Measurements from ENCODE around the gene DISC1. TPM values are rescaled to one million over a fixed set of nuclear protein-coding genes. Genes with fewer than 3 reads are reported as not detected.

Gene DISC1
- total and polyA plus RNA-seq, 2 of the 13 experiments (the other 11 are each of a cell fraction or from before 2014, with no cell fraction given): 4.2 to 4.6 TPM

GRCh38 chr1:231786126-231786525 is 159.5 kb downstream of the DISC1 start:
- BruUV-seq (replicated peaks): no TSS peak
- H3K4me1 ChIP-seq (ENCODE audit: insufficient read depth, low read length): peaks cover 8% of the 10 kb centered on the region; the same call in 1 of the 2 replicates
- no peak for DNase-seq (ENCODE audit: low spot score)
- CTCF ChIA-PET (ENCODE audit: low intra/inter-chr PET ratio, low total read pairs): no interaction called here
- H3K9me3 ChIP-seq (ENCODE audit: low read length): no peaks in the 10 kb centered on the region
- H3K4me2 ChIP-seq (ENCODE audit: low read depth, low read length): no peak overlapping the region
- no peaks in the 10 kb centered on the region for H3K36me3 ChIP-seq (replicated peaks in 1 of 2; ENCODE audit: control insufficient read depth in 1 of 2, insufficient read depth in 2 of 2, low read length in 2 of 2)
- TF ChIP-seq NFKB2 (CRISPR knock-in tag; IDR thresholded peaks at IDR 0.05; ENCODE audit: borderline replicate concordance) (no peak), ZNF749 (CRISPR knock-in tag; IDR thresholded peaks at IDR 0.05; ENCODE audit: borderline replicate concordance) (no peak), ZNF800 (CRISPR knock-in tag; IDR thresholded peaks at IDR 0.05) (no peak), MXD4 (CRISPR knock-in tag; IDR thresholded peaks at IDR 0.05) (no peak), ZNF543 (CRISPR knock-in tag; IDR thresholded peaks at IDR 0.05) (no peak), LCORL (IDR thresholded peaks at IDR 0.05) (no peak), LCORL (CRISPR knock-in tag; IDR thresholded peaks at IDR 0.05) (no peak), RNF2 (conservative IDR thresholded peaks at IDR 0.05; ENCODE audit: low read depth) (no peak), ZFP41 (CRISPR knock-in tag; IDR thresholded peaks at IDR 0.05; ENCODE audit: borderline replicate concordance) (no peak), NBN (conservative IDR thresholded peaks at IDR 0.05) (no peak), E2F5 (CRISPR knock-in tag; conservative IDR thresholded peaks at IDR 0.05) (no peak), ZNF382 (CRISPR knock-in tag; IDR thresholded peaks at IDR 0.05; ENCODE audit: borderline replicate concordance) (no peak), SALL1 (CRISPR knock-in tag; IDR thresholded peaks at IDR 0.05) (no peak), ZSCAN30 (CRISPR knock-in tag; IDR thresholded peaks at IDR 0.05) (no peak), YEATS4 (CRISPR knock-in tag; IDR thresholded peaks at IDR 0.05; ENCODE audit: borderline replicate concordance) (no peak), KDM1A (CRISPR knock-in tag; IDR thresholded peaks at IDR 0.05) (no peak), ZMYM2 (CRISPR knock-in tag; IDR thresholded peaks at IDR 0.05) (no peak), SETDB1 (CRISPR knock-in tag; IDR thresholded peaks at IDR 0.05; ENCODE audit: borderline replicate concordance) (no peak), EHMT2 (IDR thresholded peaks at IDR 0.05; ENCODE audit: borderline replicate concordance, low read depth, low read length) (no peak)
- no peak overlapping the region for H3K4me3 ChIP-seq (replicated peaks in 1 of 3; ENCODE audit: insufficient read depth in 1 of 3, low read depth in 2 of 3, low read length in 3 of 3)
- in situ Hi-C loops (cut with HindIII; ENCODE audit: extremely low pct_ligation_motif_present, low pct_unique_long_range_greater_than_20kb) (no loop called here), intact Hi-C loops (cut with micrococcal nuclease; ENCODE audit: unreplicated experiment) (no loop called here)
- H3K79me2 ChIP-seq (ENCODE audit: insufficient read depth, low read length): no peaks in the 10 kb centered on the region
- H3K27me3 ChIP-seq (ENCODE audit: control insufficient read depth in 1 of 2, insufficient read depth in 2 of 2, low read length in 2 of 2): no peaks in the 10 kb centered on the region
- no peak overlapping the region for H3K27ac ChIP-seq (ENCODE audit: extremely low read length, insufficient read depth, low read length)
- ATAC-seq: no peak
- POLR2A ChIA-PET: no interaction called here
- H3K9ac ChIP-seq (ENCODE audit: insufficient read depth, low read depth, low read length): no peak overlapping the region
- WGBS (ENCODE audit: low lambda C conversion rate): 91% methylated on average over 1 of the region's 1 CpG
- no peak overlapping the region for H2AFZ ChIP-seq (ENCODE audit: low read length)
- no peaks in the 10 kb centered on the region for H4K20me1 ChIP-seq (ENCODE audit: insufficient read depth, low read length)
- no peak for FAIRE-seq
